EL (cell line): ENCODE results near the gene ARHGEF7.

Experiments
- DNase-seq: peaks from one replicate; pipeline ENCODE4 v3.0.0-alpha.2; 2016

ARHGEF7 gene

GRCh38 chr13:111202156-111202621 is 87.1 kb downstream of the ARHGEF7 start:
- DNase-seq = no peak

GRCh38 chr13:111202745-111203144 is 87.6 kb downstream of the ARHGEF7 start:
- DNase-seq = peak; percentile 81

- no peak for DNase-seq
These were observed 88.8 kb downstream of the ARHGEF7 start for GRCh38 chr13:111203736-111204389.

- peak; percentile 70 for DNase-seq
These were observed 89.5 kb downstream of the ARHGEF7 start for GRCh38 chr13:111204438-111205177.

GRCh38 chr13:111206148-111206547 is 91.0 kb downstream of the ARHGEF7 start:
- DNase-seq = no peak

GRCh38 chr13:111209613-111210012 is 94.5 kb downstream of the ARHGEF7 start:
- DNase-seq = no peak

- no peak for DNase-seq
These were observed 95.0 kb downstream of the ARHGEF7 start for GRCh38 chr13:111210091-111210490.

- DNase-seq = peak; percentile 94
These were observed 95.7 kb downstream of the ARHGEF7 start for GRCh38 chr13:111210544-111211469.

- DNase-seq = peak; percentile 28
These were observed 96.8 kb downstream of the ARHGEF7 start for GRCh38 chr13:111211789-111212516.

GRCh38 chr13:111212517-111212873 is 97.4 kb downstream of the ARHGEF7 start:
- DNase-seq = no peak

- no peak for DNase-seq
These were observed 99.0 kb downstream of the ARHGEF7 start for GRCh38 chr13:111213964-111214726.

GRCh38 chr13:111215081-111216047 is 100.3 kb downstream of the ARHGEF7 start:
- DNase-seq = no peak

GRCh38 chr13:111216166-111216960 is 101.3 kb downstream of the ARHGEF7 start:
- peak; percentile 31 for DNase-seq

- no peak for DNase-seq
These were observed 102.5 kb downstream of the ARHGEF7 start for GRCh38 chr13:111217641-111218040.

- DNase-seq = peak; percentile 27
These were observed 104.2 kb downstream of the ARHGEF7 start for GRCh38 chr13:111219280-111219679.

- DNase-seq = no peak
These were observed 104.8 kb downstream of the ARHGEF7 start for GRCh38 chr13:111219950-111220349.

- DNase-seq = no peak
These were observed 110.1 kb downstream of the ARHGEF7 start for GRCh38 chr13:111225166-111225565.

GRCh38 chr13:111225810-111226546 is 110.9 kb downstream of the ARHGEF7 start:
- no peak for DNase-seq

- DNase-seq = no peak
These were observed 112.3 kb downstream of the ARHGEF7 start for GRCh38 chr13:111227405-111227804.
